Breast epithelium (tissue), 4 donors: ENCODE data around the gene SLC39A6. TPM values are rescaled to one million over a fixed set of nuclear protein-coding genes. Genes with fewer than 3 reads are reported as not detected.

ENCODE experiments used
- DNase-seq, 2 donors: peaks; one replicate each; pipeline ENCODE4 v3.0.0-alpha.2; 2019; ENCODE audit warnings: low spot score in 2 of 2
- H3K27ac ChIP-seq, 2 donors: fragments of 200-600 bp; sonication (generic) in 1 of 2; one replicate each; pipeline ENCODE4 v1.5.1; 2016 to 2019; ENCODE audit warnings: mild to moderate bottlenecking in 1 of 2
- H3K27me3 ChIP-seq, 2 donors: fragments of 200-600 bp; sonication (generic) in 1 of 2; one replicate each; pipeline versions ENCODE4 v1.5.1 to v1.6.0; 2017 to 2019; ENCODE audit warnings: control low read depth in 1 of 2, mild to moderate bottlenecking in 1 of 2
- H3K36me3 ChIP-seq: fragments of 200-600 bp; one replicate; pipeline ENCODE4 v1.5.1; 2019
- H3K4me1 ChIP-seq, 2 donors: fragments of 200-600 bp; sonication (generic); one replicate each; pipeline ENCODE4 v1.5.1; 2016 to 2019; ENCODE audit warnings: control low read depth in 1 of 2
- H3K4me3 ChIP-seq, 3 donors: fragments of 200-600 bp; sonication (generic); 1 replicate in 2 of 3; 2 replicates in 1 of 3; pipeline ENCODE4 v1.5.1; 2016 to 2019; ENCODE audit warnings: mild to moderate bottlenecking in 3 of 3, moderate library complexity in 2 of 3
- H3K9me3 ChIP-seq, 2 donors: fragments of 200-600 bp; sonication (generic) in 1 of 2; one replicate each; pipeline ENCODE4 v1.5.1; 2016 to 2019; ENCODE audit warnings: control low read depth in 1 of 2
- POLR2A ChIP-seq: fragments of 450-650 bp; IDR thresholded peaks from one replicate; pipeline ENCODE4 v1.6.1; 2016; ENCODE audit warnings: antibody characterized with exemption, mild to moderate bottlenecking, moderate library complexity
- POLR2AphosphoS5 ChIP-seq, 3 donors: sonication (generic); formaldehyde crosslinking; IDR thresholded peaks; one replicate each; pipeline ENCODE4 v1.6.1; 2017; ENCODE audit warnings: antibody characterized with exemption in 3 of 3
- intact Hi-C: fragments of 100-400 bp; cut with DNase I; formaldehyde crosslinking; loops from one replicate; pipeline ENCODE4 v1.15.1; 2023; ENCODE audit warnings: low total_unique reads
- total RNA-seq, 3 donors: library from RNA; depleted of rRNA; stranded (reverse); fragments of >200 nt; gene quantifications; one replicate each; pipeline ENCODE4 v1.1.0, GENCODE V29; 2016
- TF ChIP-seq, protein P1 (sequence below), 3 donors: fragments of 450-650 bp; IDR thresholded peaks; one replicate each; pipeline ENCODE4 v1.5.1; 2016 to 2017; ENCODE audit warnings: antibody characterized with exemption in 3 of 3, mild to moderate bottlenecking in 3 of 3, moderate library complexity in 3 of 3

SLC39A6 gene
- total RNA-seq, 3 donors from 2014 or later, result 44.8 to 502 (median 235) TPM

DNA sequence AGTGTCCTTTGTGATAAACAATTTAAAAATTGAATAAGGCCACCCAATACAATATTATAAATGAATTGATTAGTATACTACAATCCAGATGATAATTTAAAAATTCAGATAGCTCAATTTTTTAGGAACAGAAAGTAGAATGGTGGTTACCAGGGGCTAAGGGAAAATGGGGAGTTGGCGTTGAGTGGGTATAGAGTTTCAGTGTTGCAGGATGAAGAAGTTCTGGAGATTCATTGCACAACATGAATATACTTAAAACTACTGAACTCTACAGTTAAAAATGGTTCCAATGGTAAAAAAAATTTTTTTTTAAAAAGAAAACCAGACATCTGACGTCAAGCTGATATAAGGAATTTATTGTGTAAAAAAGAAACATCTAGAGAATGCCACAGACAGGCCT, 20.9 kb downstream of the SLC39A6 start:
- Histone ChIP-seq H3K9me3 (no peaks in the 10 kb centered on the region), H3K27me3 (no peaks in the 10 kb centered on the region), H3K4me3 (no peak overlapping the region), H3K36me3 (no peaks in the 10 kb centered on the region), H3K27ac (no peak overlapping the region), H3K4me1 (no peaks in the 10 kb centered on the region)
- DNase-seq, result no peak
- no peak for TF ChIP-seq POLR2AphosphoS5 (IDR thresholded peaks at IDR 0.05)
- no peak for TF ChIP-seq POLR2A
- TF ChIP-seq, protein P1, sequence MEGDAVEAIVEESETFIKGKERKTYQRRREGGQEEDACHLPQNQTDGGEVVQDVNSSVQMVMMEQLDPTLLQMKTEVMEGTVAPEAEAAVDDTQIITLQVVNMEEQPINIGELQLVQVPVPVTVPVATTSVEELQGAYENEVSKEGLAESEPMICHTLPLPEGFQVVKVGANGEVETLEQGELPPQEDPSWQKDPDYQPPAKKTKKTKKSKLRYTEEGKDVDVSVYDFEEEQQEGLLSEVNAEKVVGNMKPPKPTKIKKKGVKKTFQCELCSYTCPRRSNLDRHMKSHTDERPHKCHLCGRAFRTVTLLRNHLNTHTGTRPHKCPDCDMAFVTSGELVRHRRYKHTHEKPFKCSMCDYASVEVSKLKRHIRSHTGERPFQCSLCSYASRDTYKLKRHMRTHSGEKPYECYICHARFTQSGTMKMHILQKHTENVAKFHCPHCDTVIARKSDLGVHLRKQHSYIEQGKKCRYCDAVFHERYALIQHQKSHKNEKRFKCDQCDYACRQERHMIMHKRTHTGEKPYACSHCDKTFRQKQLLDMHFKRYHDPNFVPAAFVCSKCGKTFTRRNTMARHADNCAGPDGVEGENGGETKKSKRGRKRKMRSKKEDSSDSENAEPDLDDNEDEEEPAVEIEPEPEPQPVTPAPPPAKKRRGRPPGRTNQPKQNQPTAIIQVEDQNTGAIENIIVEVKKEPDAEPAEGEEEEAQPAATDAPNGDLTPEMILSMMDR (IDR thresholded peaks at IDR 0.05), result no peak
- intact Hi-C loops, result no loop called here

DNA sequence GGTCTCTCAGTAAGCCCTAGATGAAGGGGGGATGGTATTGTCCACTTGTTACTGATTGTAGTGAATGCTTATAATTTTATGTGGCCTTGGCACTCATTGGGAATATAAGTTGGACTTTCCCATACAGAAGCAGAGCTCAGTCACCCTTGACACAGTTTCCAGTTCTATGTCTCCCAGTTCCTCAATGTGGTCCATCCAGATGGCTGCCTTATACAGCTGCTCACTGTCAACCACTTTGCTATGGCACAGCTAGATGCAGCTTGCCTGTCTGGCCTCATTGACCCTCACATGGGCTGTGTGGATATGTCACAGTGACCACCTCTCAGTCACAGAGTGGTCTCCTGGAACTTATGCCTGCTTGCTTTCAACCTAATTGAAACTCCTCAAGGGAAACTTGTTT, 21.7 kb downstream of the SLC39A6 start:
- DNase-seq, result no peak
- H3K4me3 ChIP-seq, result no peak overlapping the region
- intact Hi-C loops, result no loop called here
- no peak for TF ChIP-seq POLR2AphosphoS5 (IDR thresholded peaks at IDR 0.05)
- TF ChIP-seq POLR2A, result no peak
- TF ChIP-seq, protein P1 (IDR thresholded peaks at IDR 0.05), result no peak
- H3K4me1 ChIP-seq, result no peaks in the 10 kb centered on the region
- no peaks in the 10 kb centered on the region for H3K27me3 ChIP-seq
- H3K36me3 ChIP-seq, result no peaks in the 10 kb centered on the region
- H3K9me3 ChIP-seq, result peaks cover 0 to under 1% of the 10 kb centered on the region in 2 donors
- H3K27ac ChIP-seq, result no peak overlapping the region

DNA sequence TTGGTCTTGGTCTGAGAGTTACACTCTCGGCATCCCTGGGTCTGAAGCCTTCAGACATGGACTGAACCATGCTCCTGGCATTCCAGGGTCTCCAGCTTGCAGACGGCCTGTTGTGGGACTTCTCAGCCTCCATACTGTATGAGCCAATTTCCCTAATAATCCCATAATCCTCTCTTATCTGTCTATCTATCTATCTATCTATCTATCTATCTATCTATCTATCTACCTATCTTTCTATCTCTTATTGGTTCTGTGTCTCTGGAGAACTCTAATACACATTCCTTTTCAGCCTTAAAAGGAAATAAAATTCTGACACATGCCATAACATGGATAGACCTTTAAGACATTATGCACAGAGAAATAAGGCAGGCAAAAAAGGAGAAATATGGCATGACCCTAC, 24.4 kb downstream of the SLC39A6 start:
- Histone ChIP-seq H3K4me1 (no peaks in the 10 kb centered on the region), H3K9me3 (peaks cover 5 to 12% of the 10 kb centered on the region in 2 donors), H3K36me3 (no peaks in the 10 kb centered on the region), H3K4me3 (no peak overlapping the region), H3K27ac (no peak overlapping the region), H3K27me3 (no peaks in the 10 kb centered on the region)
- TF ChIP-seq POLR2AphosphoS5 (IDR thresholded peaks at IDR 0.05) (no peak), POLR2A (no peak)
- TF ChIP-seq, protein P1 (IDR thresholded peaks at IDR 0.05), result no peak
- intact Hi-C loops, result no loop called here
- DNase-seq, result no peak

DNA sequence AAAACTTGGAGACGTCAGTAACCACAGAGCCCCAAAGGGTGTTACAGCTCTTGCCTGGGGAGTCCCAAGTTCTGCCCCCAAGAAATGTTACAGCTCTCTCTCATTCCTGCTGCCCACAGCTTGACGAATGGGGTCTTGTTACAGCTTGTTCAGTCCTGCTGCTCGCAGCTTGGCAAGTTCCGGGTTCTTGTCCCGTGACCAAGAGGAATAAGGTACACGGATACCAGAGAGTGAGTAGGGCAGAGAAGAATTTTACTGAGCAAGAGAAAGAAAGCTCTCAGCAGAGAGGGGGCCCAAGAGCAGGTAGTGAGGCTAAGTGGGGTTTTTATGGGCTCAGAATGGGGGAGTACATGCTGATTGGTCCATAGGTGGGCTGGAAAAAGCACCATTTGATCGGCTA, 27.2 kb downstream of the SLC39A6 start:
- Histone ChIP-seq H3K9me3 (peaks cover 5 to 12% of the 10 kb centered on the region in 2 donors), H3K27ac (no peak overlapping the region), H3K4me3 (no peak overlapping the region), H3K27me3 (no peaks in the 10 kb centered on the region), H3K4me1 (no peaks in the 10 kb centered on the region), H3K36me3 (no peaks in the 10 kb centered on the region)
- no peak for DNase-seq
- intact Hi-C loops, result no loop called here
- TF ChIP-seq, protein P1 (IDR thresholded peaks at IDR 0.05), result no peak
- no peak for TF ChIP-seq POLR2AphosphoS5 (IDR thresholded peaks at IDR 0.05)
- no peak for TF ChIP-seq POLR2A

DNA sequence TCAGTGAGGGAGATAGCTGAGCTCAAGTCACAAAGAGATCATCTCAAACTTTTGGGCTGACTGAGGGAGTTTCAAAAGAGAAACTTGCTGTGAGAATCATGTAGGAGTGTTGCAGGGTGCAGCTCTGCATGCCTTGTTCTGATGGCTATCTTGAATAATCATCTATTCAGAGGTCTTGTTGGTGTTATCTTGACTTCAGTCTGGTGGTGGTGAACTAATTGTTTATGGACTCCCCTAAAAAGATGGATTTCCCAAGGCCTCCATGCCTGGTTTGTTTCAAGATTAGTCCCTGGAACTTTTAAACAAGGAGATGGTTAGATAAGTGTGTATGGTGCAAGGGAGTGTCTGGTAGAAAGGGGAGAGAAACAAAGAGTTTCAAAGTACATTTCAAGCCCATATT, 29.8 kb downstream of the SLC39A6 start:
- DNase-seq, result no peak
- Histone ChIP-seq H3K27ac (no peak overlapping the region), H3K27me3 (no peaks in the 10 kb centered on the region), H3K4me3 (no peak overlapping the region), H3K9me3 (peaks cover 5 to 12% of the 10 kb centered on the region in 2 donors), H3K36me3 (no peaks in the 10 kb centered on the region), H3K4me1 (no peaks in the 10 kb centered on the region)
- intact Hi-C loops, result no loop called here
- TF ChIP-seq, protein P1 (IDR thresholded peaks at IDR 0.05), result no peak
- TF ChIP-seq POLR2AphosphoS5 (IDR thresholded peaks at IDR 0.05), result no peak
- TF ChIP-seq POLR2A, result no peak
